Gastrocnemius medialis (tissue), 4 donors: Measurements from ENCODE around the gene ADAM11.

ENCODE experiments used
- POLR2A ChIP-seq, 2 donors: fragments of 450-650 bp; IDR thresholded peaks; one replicate each; pipeline ENCODE4 v1.6.1; 2017; ENCODE audit warnings: antibody characterized with exemption in 2 of 2, mild to moderate bottlenecking in 2 of 2, moderate library complexity in 2 of 2
- TF ChIP-seq, protein P1 (sequence below), 5 experiments: fragments of 450-650 bp in 3 of 5; fragments of 200-600 bp in 2 of 5; sonication (generic) in 2 of 5; IDR thresholded peaks in 4 of 5; conservative IDR thresholded peaks in 1 of 5; 1 replicate in 4 of 5; 2 replicates in 1 of 5; pipeline ENCODE4 v1.5.1; 2016 to 2019; ENCODE audit warnings: antibody characterized with exemption in 5 of 5, mild to moderate bottlenecking in 3 of 5, moderate library complexity in 3 of 5

DNA sequence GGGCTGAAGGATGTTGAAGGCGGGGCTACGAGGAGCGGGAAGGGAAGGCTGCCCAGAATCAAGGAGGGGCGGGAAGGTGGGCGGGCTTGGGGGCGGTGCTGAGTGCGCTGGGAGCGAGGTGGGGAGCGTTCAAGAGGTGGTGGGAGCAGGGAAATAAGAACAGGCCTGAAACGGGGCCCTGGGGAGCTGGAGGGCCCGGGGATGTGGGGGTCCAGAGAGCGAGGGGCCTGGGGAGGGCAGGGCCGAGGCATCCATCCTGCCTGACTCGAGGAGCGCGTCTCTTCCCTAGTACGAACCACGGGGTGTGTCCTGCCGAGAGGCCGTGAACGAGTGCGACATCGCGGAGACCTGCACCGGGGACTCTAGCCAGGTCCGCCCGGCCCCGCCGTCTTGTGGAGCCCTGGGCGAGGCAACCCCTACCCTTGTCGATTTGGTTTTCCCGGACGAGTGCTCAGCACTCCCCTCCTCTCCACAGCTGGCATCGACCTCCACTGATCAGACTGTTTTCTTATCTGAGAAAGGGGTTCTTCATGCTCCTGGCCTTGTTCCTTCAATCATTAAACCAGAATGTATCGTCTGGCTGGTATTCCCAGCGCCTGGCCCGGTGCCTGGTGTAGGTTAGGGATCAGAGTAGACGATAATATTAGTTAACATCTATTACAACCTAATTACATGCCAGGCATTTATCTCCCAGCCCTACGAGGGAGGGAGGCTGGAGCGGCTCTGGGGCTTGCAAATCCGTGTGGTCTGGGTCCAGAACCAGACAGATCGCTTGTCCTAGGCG is 17.2 kb downstream of the ADAM11 start:
- TF ChIP-seq, protein P1, sequence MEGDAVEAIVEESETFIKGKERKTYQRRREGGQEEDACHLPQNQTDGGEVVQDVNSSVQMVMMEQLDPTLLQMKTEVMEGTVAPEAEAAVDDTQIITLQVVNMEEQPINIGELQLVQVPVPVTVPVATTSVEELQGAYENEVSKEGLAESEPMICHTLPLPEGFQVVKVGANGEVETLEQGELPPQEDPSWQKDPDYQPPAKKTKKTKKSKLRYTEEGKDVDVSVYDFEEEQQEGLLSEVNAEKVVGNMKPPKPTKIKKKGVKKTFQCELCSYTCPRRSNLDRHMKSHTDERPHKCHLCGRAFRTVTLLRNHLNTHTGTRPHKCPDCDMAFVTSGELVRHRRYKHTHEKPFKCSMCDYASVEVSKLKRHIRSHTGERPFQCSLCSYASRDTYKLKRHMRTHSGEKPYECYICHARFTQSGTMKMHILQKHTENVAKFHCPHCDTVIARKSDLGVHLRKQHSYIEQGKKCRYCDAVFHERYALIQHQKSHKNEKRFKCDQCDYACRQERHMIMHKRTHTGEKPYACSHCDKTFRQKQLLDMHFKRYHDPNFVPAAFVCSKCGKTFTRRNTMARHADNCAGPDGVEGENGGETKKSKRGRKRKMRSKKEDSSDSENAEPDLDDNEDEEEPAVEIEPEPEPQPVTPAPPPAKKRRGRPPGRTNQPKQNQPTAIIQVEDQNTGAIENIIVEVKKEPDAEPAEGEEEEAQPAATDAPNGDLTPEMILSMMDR (IDR thresholded peaks at IDR 0.05 in 4 of 5, conservative IDR thresholded peaks at IDR 0.05 in 1 of 5) = no peak
- TF ChIP-seq POLR2A (IDR thresholded peaks at IDR 0.05) = no peak
